T-helper 17 cell (primary cell): ENCODE measurements around the gene AHSP. TPM values are rescaled to one million over a fixed set of nuclear protein-coding genes. Genes with fewer than 3 reads are reported as not detected.
"Not testable (repeated sequence)": the region's sequence is repeated elsewhere in the genome, so short reads cannot be mapped to it uniquely, and the experiment has no call there.

Experiments
- ATAC-seq: fragments of 150-1000 bp; cut with Tn5 transposase; 2 replicates; pipeline ENCODE4 v1.10.0; 2021; ENCODE audit warnings: mild to moderate bottlenecking, moderate library complexity
- DNase-seq, 3 donors: peaks; one replicate each; pipeline versions ENCODE4 v3.0.0 to v3.0.0-alpha.2; 2020 to 2021
- H3K9me3 ChIP-seq: one replicate; pipeline ENCODE4 v1.7.0; 2013; ENCODE audit warnings: low read length, mild to moderate bottlenecking; ENCODE audit not compliant: control insufficient read depth, poor library complexity, severe bottlenecking
- H3K27ac Mint-ChIP-seq: one replicate; pipeline ENCODE4 v1.8.0; 2022; ENCODE audit warnings: mild to moderate bottlenecking, moderate library complexity, mixed read lengths
- H3K27me3 Mint-ChIP-seq: one replicate; pipeline ENCODE4 v1.8.0; 2022; ENCODE audit warnings: mixed read lengths
- H3K36me3 Mint-ChIP-seq: one replicate; pipeline ENCODE4 v1.8.0; 2022; ENCODE audit warnings: low read depth, mixed read lengths
- H3K4me1 Mint-ChIP-seq: one replicate; pipeline ENCODE4 v1.8.0; 2022; ENCODE audit warnings: mild to moderate bottlenecking, mixed read lengths
- H3K4me3 Mint-ChIP-seq: one replicate; pipeline ENCODE4 v1.8.0; 2022; ENCODE audit warnings: mild to moderate bottlenecking, moderate library complexity, mixed read lengths
- total RNA-seq, 4 donors: library from RNA in 2 of 4; stranded (reverse) in 2 of 4; gene quantifications; one replicate each; pipeline ENCODE4 v1.2.3 and lab custom pipeline; 2022 to 2026

Gene AHSP
- total RNA-seq (not detected), total RNA-seq (lab: John Stamatoyannopoulos, UW) (0 to 0.12 reads per million in 2 donors)

GRCh38 chr16:31527734-31528274, at the start of gene AHSP:
TSS of gene AHSP (plus strand) at chr16:31527900. CDS start at chr16:31528140, 240 bp downstream.
- H3K4me1 Mint-ChIP-seq, result peaks cover 8% of the 10 kb centered on the region
- no peak within 1 kb of the TSS for H3K27ac Mint-ChIP-seq
- no peak for DNase-seq
- H3K36me3 Mint-ChIP-seq, result no peaks in the 10 kb centered on the region
- no peaks in the 10 kb centered on the region for H3K9me3 ChIP-seq
- no peak for ATAC-seq
- peak within 1 kb of the TSS; percentile 26 for H3K4me3 Mint-ChIP-seq
- peaks cover 18% of the 10 kb centered on the region for H3K27me3 Mint-ChIP-seq

- Mint-ChIP-seq H3K36me3 (peaks cover 5% of the 10 kb centered on the region), H3K4me1 (peaks cover 20% of the 10 kb centered on the region), H3K4me3 (no peak overlapping the region), H3K27ac (no peak overlapping the region), H3K27me3 (no peaks in the 10 kb centered on the region)
- DNase-seq (no peak), ATAC-seq (no peak)
- H3K9me3 ChIP-seq, result no peaks in the 10 kb centered on the region
Observed at GRCh38 chr16:31478956-31479355, 48.7 kb upstream of the AHSP start.

- no peak overlapping the region for H3K4me3 Mint-ChIP-seq
- no peaks in the 10 kb centered on the region for H3K27me3 Mint-ChIP-seq
- H3K4me1 Mint-ChIP-seq, result peaks cover 20% of the 10 kb centered on the region
- no peak for DNase-seq
- no peaks in the 10 kb centered on the region for H3K9me3 ChIP-seq
- no peak for ATAC-seq
- H3K36me3 Mint-ChIP-seq, result peaks cover 5% of the 10 kb centered on the region
- no peak overlapping the region for H3K27ac Mint-ChIP-seq
Observed at GRCh38 chr16:31479751-31480150, 47.9 kb upstream of the AHSP start.

GRCh38 chr16:31480851-31481536, 46.7 kb upstream of the AHSP start:
- Mint-ChIP-seq H3K4me3 (no peak overlapping the region), H3K27ac (no peak overlapping the region), H3K4me1 (peaks cover 19% of the 10 kb centered on the region), H3K27me3 (no peaks in the 10 kb centered on the region), H3K36me3 (peaks cover 5% of the 10 kb centered on the region)
- ATAC-seq (no peak), DNase-seq (no peak)
- H3K9me3 ChIP-seq, result no peaks in the 10 kb centered on the region

- Mint-ChIP-seq H3K27ac (no peak within 1 kb of the TSS), H3K36me3 (peaks cover 5% of the 10 kb centered on the region), H3K4me1 (peaks cover 12% of the 10 kb centered on the region), H3K4me3 (no peak within 1 kb of the TSS), H3K27me3 (no peaks in the 10 kb centered on the region)
- DNase-seq, result no peak
- H3K9me3 ChIP-seq, result no peaks in the 10 kb centered on the region
- no peak for ATAC-seq
Observed at GRCh38 chr16:31483081-31483480, 44.6 kb upstream of the AHSP start, which contains the start of gene SLC5A2. TSS of gene SLC5A2 (plus strand) at chr16:31483123. CDS start at chr16:31483137, 14 bp downstream.

- H3K27me3 Mint-ChIP-seq, H3K9me3 ChIP-seq, H3K36me3 Mint-ChIP-seq, DNase-seq, ATAC-seq, H3K27ac Mint-ChIP-seq, H3K4me3 Mint-ChIP-seq: not testable (repeated sequence)
- H3K4me1 Mint-ChIP-seq, result peaks cover 10% of the 10 kb centered on the region
Observed at GRCh38 chr16:31484048-31484447, 43.7 kb upstream of the AHSP start.

- Mint-ChIP-seq H3K36me3 (peaks cover 5% of the 10 kb centered on the region), H3K4me1 (peaks cover 11% of the 10 kb centered on the region), H3K4me3 (no peak overlapping the region), H3K27me3 (no peaks in the 10 kb centered on the region), H3K27ac (no peak overlapping the region)
- no peaks in the 10 kb centered on the region for H3K9me3 ChIP-seq
- DNase-seq, result no peak
- ATAC-seq, result no peak
Observed at GRCh38 chr16:31484491-31485171, 43.1 kb upstream of the AHSP start.

GRCh38 chr16:31485571-31485970, 42.1 kb upstream of the AHSP start:
- no peak overlapping the region for H3K27ac Mint-ChIP-seq
- no peak overlapping the region for H3K4me3 Mint-ChIP-seq
- ATAC-seq (no peak), DNase-seq (no peak)
- H3K9me3 ChIP-seq, result no peaks in the 10 kb centered on the region
- peaks cover 10% of the 10 kb centered on the region for H3K4me1 Mint-ChIP-seq
- no peaks in the 10 kb centered on the region for H3K27me3 Mint-ChIP-seq
- H3K36me3 Mint-ChIP-seq, result peaks cover 4% of the 10 kb centered on the region

GRCh38 chr16:31486045-31486444, 41.7 kb upstream of the AHSP start:
- H3K27me3 Mint-ChIP-seq, result no peaks in the 10 kb centered on the region
- DNase-seq (no peak), ATAC-seq (no peak)
- no peak overlapping the region for H3K27ac Mint-ChIP-seq
- peaks cover 3% of the 10 kb centered on the region for H3K36me3 Mint-ChIP-seq
- H3K9me3 ChIP-seq, result no peaks in the 10 kb centered on the region
- peak overlapping the region; percentile 94 for H3K4me3 Mint-ChIP-seq
- H3K4me1 Mint-ChIP-seq, result peaks cover 10% of the 10 kb centered on the region

- peak overlapping the region; percentile 94 for H3K4me3 Mint-ChIP-seq
- no peak for ATAC-seq
Observed at GRCh38 chr16:31487071-31487719, 40.5 kb upstream of the AHSP start.

GRCh38 chr16:31487720-31488467, 39.8 kb upstream of the AHSP start:
- Mint-ChIP-seq H3K27ac (peak overlapping the region; percentile 60), H3K36me3 (no peaks in the 10 kb centered on the region), H3K4me1 (peaks cover 7% of the 10 kb centered on the region), H3K27me3 (no peaks in the 10 kb centered on the region), H3K4me3 (peak overlapping the region; percentile 94)
- no peaks in the 10 kb centered on the region for H3K9me3 ChIP-seq
- ATAC-seq (peak; percentile 92), DNase-seq (peak; percentile 65 to 79 (median 67))

More at GRCh38 chr16:31487071-31487719, 40.5 kb upstream of the AHSP start:
- DNase-seq, result no peak
- Mint-ChIP-seq H3K36me3 (peaks cover 3% of the 10 kb centered on the region), H3K27ac (peak overlapping the region; percentile 60), H3K27me3 (no peaks in the 10 kb centered on the region), H3K4me1 (peaks cover 10% of the 10 kb centered on the region)
- H3K9me3 ChIP-seq, result no peaks in the 10 kb centered on the region

GRCh38 chr16:31488468-31489297, 39.0 kb upstream of the AHSP start:
- H3K9me3 ChIP-seq, result no peaks in the 10 kb centered on the region
- Mint-ChIP-seq H3K27me3 (no peaks in the 10 kb centered on the region), H3K4me3 (peak overlapping the region; percentile 66), H3K4me1 (peaks cover 10% of the 10 kb centered on the region), H3K36me3 (peaks cover 6% of the 10 kb centered on the region), H3K27ac (no peak overlapping the region)
- no peak for ATAC-seq
- no peak for DNase-seq
